Caki2 (cell line): Measurements from ENCODE around the gene TP53BP2. TPM values are rescaled to one million over a fixed set of nuclear protein-coding genes. Genes with fewer than 3 reads are reported as not detected.

ENCODE experiments used
- DNase-seq: peaks from one replicate; pipeline ENCODE4 v3.0.0-alpha.2; 2015; ENCODE audit warnings: low read depth
- in situ Hi-C: cut with HindIII; loops from 2 replicates; pipeline ENCODE4 v1.10.0; 2016; ENCODE audit warnings: low sequenced_read_pairs, low pct_unique_long_range_greater_than_20kb, mixed read lengths
- total RNA-seq: library from RNA; depleted of rRNA; stranded (reverse); fragments of >200 nt; shearing (Covaris generic); gene quantifications from 2 replicates; pipeline ENCODE4 v1.2.3, GENCODE V29; 2014; ENCODE audit warnings: low replicate concordance

Gene TP53BP2
- total RNA-seq, 1 experiment from 2014 or later, result 31.8 TPM

DNA sequence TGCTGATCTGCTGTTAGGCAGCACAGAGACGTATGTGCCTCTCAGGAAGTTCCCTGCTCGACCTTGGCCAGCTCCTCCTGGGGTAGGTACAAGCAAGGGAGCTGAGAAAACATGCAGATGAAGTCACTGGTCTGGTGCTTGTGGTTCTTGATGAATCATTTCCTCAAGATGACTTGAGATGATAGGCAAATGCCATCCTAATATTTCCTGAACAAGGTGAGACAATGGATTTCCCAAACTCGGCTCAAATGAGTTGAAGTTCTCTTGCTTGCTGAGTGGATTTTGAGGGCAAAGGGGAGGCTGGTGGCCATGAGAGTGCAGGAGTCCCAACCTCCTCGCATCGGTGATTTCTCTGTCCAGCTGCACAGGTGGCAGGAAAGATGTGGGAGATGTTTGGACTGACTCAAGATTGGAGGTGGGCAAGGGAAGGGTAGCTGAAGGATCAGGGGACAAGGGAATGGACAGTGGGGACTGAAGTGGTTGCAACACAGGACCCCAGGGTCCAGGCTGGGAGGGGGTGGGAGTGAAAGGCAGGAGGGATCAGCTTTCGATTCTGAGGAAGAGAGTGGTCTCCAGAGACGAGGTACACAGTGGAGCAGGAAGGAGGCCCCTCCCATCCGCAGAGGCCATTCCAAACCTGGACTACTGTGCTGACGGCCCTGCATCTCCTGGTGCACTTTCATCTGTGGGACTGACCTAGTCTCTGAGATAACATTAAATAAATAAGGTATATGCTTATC, 69.5 kb downstream of the TP53BP2 start:
- in situ Hi-C loops, result no loop called here
- peak; percentile 92 for DNase-seq

DNA sequence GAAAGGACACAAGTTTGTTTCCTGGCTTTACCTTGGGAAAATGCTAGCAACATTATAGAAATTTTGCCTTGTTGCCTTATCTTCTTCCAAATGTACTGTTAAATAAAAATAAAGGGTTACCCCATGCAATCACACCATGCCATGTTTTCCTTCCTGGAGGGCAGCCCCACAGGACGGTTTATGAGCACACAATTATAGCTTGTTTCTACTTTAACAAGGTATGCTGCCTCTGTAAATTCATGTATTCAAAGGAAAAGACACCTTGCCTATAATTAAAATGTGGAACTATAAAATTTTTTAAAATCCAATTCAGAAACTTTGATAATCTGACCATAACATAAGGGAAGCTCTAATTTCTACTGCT, 70.1 kb downstream of the TP53BP2 start:
- in situ Hi-C loops, result no loop called here
- no peak for DNase-seq

DNA sequence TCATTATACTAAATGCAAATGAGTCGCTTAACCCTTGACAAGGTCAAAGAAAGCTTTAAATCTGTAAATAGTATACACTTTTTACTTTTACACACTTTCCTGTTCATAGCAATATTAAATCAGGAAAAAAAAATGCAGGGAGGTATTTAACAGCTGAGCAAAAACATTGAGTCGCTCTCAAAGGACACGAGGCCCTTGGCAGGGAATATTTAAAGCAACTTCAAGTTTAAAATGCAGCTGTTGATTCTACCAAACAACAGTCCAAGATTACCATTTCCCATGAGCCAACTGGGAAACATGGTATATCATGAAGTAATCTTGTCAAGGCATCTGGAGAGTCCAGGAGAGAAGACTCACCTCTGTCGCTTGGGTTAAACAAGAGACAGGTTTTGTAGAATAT, 70.7 kb downstream of the TP53BP2 start:
- in situ Hi-C loops, result no loop called here
- peak; percentile 29 for DNase-seq

DNA sequence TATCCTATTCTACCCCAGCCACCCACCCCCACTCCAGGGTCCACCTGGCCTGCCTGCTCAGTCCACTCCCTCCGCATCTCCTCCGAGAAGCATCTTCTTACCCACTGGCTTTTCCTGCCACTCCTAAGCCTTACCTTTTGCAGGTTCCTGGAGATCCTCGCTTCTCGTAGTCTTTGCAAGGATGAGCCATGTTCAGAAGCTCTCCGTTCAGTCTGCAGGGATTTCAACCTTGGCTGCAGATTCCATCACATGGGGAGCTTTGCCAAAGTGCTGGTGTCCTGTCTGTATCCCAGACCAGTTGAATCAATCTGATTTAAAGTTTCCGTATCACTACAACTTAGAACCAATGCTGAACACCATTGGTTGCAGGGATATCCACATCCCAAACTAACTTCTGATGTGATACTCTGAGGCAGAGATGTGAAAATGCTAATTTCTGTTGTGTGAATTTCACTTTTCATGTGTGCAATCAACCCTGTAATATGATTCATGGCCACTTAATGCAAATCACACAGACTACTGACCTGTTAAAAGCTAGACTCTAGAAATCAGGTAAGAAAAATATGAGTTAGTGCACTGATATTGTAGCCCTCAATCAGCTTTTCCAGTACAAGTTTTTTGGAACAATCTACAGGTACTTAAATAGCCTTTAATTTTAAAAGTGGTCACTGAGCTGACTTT, 71.5 kb downstream of the TP53BP2 start:
- DNase-seq, result peak; percentile 44
- in situ Hi-C loops, result no loop called here

DNA sequence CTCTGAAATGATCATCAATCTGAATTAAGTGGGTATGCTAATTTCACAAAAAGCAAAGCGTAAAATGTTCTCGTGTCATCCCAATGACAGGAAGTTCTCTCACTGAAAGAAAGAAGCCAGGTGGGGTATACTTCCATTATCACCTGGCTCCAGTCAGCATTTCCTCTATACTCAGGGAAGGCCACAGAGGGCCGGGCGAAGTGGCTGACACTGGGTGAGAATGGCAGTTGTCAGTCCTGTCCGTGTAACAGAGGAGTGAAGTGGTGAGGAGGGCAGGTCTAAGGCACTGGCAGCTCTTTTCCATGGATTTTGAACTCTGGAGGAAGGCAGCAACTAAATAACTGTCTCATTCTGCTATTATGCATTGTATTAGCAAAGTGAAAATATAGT, 73.0 kb downstream of the TP53BP2 start:
- in situ Hi-C loops, result no loop called here
- DNase-seq, result no peak

DNA sequence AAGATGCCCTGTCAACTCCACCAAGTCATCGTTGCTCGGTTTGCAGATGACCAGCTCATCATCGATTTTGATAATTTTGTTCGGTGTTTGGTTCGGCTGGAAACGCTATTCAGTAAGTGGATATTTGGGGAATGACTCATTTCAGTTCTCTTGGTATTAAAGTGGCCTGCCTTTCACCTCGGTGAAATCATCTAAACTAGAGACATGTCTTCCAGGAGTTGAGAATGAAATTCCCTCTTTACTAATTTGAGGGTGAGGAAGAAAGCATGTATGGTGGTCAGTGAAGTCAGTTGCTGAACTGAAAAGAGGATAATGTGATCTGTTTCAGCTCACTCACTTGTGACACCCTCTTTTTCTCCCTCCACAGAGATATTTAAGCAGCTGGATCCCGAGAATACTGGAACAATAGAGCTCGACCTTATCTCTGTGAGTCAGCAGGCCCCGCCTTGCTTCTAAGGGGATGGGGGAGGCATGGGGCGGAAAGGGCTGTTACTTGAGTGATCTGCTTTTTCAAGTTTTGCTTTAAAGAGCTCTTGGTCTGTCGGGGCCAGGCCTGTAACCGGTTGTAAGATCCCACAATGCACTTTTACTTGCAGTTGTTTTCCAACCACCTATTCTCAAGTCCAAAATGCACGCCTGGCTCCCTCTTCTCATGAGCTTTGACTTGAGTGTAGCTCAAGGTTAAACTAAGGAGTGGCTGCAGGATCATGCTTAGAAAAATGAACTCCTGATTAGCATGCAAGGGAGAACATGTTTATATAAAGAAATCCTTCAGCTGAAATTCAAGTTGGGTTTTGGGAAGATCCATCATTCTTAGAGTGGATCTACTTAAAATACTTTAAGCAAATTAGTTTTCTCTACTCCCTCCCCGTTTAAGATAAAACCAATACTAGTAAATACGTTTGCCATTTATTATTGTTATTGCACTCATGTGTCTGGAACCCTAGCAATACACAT, 73.7 kb downstream of the TP53BP2 start:
- in situ Hi-C loops, result no loop called here
- DNase-seq, result peak; percentile 95

DNA sequence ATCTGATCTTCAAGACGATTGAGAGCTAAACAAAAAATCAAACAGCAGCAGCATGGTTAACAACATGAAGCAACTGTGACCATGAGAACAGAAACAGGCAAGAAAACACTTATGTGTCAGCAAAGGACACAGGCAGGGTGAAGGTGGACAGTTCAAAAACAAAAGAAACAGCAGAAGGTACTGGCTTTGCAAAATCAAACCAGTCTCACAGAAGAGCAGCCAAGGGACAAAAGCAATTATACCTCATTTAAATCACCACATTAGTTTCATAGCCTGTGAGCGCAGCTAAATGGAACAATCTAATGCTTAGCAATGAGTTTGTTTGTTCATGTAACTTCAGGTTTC, 74.3 kb downstream of the TP53BP2 start:
- in situ Hi-C loops, result no loop called here
- no peak for DNase-seq

DNA sequence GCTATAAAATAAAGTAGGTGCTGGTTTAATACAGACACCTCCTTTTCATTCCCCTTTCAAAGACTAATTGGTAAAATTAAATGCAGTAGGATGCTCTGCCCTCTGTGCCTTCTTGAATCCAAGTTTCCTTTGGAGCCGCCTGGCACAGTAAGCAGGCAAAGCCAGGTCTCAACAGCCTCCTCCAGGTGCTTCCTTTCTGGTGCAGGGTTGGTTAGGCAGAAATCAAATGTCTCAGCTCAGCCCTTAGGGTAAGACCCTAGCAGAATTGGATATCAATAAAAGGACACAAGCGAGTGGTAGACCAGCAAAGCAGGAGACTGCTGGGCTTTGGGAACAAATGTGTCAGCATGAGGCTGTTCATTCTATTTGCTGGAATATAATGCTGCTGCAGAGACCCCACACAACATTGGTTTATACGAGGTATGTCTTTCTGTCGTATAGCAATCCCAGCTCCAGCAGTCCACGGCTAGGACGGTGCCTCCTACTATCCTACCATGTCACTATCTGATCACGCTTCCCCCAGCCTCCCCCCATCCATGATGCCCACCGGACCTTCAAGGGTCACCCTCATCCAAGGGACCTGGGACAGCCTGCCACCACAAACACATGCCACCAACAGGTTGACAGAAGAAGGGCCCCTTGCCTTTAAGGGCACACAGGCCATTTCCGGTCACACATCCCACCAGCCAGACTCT, 75.0 kb downstream of the TP53BP2 start:
- in situ Hi-C loops, result no loop called here
- no peak for DNase-seq

DNA sequence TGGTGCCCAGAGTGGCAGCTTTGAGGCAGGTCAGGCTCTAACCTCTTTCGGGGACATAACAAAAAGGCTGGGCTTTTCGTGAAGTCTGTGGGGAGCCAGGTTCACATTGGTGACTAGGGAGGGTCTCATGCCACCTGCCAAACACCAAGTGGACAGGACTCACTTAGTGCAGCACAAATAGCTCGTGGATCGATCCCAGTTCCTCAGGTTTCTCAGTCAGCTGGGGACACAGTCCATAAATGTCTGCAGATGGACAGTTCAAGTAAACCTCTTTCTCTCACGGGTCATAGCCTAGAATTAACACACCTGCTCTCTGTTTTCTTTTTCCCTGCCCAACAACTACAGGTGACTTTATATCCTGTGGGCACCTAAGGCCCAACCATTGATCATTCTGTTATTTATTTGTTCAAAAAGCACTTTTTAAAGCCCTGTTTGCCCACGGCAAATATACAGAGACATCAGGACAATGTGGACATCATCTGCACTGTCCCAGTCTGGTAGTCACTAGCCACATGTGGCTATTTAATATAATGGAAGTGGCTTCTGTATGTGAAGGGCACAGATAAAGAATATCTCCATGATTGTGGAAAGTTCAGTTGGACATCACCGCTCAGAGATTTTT, 79.9 kb downstream of the TP53BP2 start:
- no peak for DNase-seq
- in situ Hi-C loops, result no loop called here

DNA sequence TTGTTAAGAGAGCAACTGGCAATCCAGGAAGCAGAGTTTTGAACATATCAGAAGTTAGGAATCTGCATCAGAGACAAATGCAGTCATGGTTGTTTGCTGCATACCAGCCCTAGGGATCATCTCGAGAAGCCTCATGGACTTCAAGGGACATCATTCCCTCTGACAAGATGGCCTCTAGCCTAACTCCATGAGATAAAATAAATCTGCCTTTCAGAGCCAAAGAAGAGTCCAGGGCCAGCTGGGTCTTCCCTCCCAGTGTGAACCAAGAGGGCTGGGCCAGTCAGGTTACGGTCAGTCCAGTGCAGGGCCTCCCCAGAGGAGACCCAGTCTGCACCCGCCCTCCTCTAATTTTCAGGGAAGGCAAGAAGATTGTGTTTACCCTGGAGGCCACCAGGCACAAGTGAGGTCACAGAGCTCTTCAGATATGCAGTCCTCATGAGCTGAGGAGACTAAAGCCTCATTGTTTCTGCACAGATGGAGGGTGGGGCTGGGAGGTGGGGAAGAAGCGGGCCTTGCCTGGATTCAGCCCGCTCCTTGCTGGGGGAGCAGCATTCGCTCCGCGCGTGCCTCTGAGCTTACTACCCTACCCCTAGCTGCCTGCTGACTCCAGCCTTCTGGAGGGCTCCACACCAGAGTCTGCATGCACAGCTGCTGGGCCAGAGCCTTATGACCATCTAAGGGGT, 80.6 kb downstream of the TP53BP2 start:
- DNase-seq, result peak; percentile 27
- in situ Hi-C loops, result no loop called here

DNA sequence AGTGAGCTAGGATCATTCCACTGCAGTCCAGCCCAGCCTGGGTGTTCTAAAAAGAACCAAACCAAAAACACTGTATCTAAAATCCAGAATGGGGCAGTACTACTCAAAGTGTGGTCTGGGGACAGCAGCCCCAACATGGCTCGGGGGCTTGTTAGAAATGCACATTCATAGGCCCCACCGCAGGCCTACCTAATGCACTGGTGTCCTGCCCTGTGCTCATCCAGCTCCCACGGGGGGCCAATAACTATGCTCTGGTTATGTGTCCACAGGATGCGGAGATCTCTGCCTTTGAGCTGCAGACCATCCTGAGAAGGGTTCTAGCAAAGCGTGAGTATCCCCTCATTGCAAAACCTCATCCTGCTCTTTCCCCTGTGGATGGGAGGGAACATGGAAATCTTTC, 81.9 kb downstream of the TP53BP2 start:
- in situ Hi-C loops, result no loop called here

DNA sequence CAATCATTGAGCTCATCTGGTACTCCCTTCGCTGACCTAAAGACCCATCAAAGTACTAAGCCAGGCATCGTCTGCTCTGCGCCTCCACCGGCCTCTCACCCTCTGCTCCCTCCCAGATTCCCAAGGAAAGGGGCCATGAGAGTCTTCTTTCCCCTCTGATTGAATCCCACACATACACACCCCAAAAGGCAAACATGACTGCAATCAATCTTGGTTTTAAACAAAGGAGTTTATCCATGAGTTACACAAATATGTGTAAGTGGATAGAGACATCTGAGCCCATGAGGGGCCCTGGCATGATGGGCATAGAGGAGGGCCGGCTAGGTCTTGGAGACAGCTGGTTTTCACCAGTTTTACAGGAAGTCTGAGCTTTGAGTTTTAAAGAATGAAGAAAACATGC, 82.5 kb downstream of the TP53BP2 start:
- DNase-seq, result no peak
- in situ Hi-C loops, result no loop called here

More for the DNA sequence above, 81.9 kb downstream of the TP53BP2 start:
- DNase-seq, result no peak

DNA sequence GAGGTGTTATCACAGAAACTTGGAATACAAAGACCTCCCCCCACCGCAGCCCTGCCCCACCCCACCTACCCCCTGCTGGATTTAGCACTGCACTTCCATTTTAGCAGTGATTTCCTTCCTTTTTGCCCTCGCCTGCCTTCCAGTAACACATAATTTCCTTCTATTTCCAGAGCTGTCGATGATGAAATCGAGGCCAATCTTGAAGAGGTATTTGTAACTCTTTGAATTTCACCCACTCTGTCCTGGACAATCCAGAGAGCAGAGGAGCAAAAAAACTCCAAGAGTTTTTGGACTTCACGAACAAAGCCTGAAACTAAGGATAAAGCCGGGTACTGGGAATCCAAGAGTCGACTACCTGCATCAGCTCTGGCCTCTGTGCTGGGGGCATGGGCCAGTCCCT, 84.3 kb downstream of the TP53BP2 start:
- no peak for DNase-seq
- in situ Hi-C loops, result no loop called here

DNA sequence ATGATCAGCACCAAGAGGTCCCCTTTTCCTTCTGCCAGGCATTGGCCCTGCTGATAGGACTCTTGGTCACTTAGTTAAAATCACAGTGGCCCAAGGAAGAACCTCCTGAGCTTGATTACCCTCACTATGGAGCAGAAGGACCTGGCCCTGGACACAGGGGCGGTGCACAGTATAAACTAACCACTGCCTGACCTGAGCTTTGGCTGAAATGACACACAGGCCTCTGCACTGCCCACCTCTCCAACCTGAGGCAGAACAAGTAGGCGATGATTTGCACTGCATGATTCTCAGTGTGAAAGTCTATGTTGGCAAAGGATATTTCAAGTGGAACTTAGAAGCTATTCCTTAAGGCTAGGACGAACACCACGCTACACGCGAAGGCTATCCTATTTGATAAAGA, 84.9 kb downstream of the TP53BP2 start:
- in situ Hi-C loops, result no loop called here

DNA sequence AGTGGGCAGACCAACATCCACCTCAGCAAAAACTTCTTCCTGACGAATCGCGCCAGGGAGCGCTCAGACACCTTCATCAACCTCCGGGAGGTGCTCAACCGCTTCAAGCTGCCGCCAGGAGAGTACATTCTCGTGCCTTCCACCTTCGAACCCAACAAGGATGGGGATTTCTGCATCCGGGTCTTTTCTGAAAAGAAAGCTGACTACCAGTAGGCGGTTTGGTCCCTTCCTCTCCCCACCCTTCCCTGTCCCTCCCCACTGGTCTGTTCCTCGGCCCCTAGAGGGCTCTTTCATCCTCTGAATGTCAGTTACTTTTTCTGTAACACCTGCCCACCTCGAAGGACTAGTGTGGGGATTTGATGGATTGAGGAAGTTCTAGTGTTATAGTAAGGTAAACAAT, 86.5 kb downstream of the TP53BP2 start:
- DNase-seq, result no peak
- in situ Hi-C loops, result no loop called here

More for the DNA sequence above, 84.9 kb downstream of the TP53BP2 start:
- no peak for DNase-seq

DNA sequence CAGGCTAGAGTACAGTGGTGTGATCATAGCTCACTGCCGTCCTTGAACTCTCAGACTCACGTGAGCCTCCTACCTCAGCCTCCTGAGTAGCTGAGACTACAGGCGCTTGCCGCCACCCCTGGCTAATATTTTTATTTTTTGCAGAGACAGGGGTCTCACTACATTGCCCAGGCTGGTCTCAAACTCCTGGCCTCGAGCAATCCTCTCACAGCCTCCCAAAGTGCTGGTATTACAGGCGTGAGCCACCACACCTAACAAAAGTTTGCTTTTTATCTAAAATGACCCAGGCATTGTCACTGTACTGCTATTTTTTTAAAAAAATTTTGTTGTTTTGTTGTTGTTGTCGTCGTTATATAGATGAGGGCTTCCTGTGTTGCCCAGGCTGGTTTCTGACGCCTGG, 87.0 kb downstream of the TP53BP2 start:
- in situ Hi-C loops, result no loop called here
- DNase-seq, result no peak

DNA sequence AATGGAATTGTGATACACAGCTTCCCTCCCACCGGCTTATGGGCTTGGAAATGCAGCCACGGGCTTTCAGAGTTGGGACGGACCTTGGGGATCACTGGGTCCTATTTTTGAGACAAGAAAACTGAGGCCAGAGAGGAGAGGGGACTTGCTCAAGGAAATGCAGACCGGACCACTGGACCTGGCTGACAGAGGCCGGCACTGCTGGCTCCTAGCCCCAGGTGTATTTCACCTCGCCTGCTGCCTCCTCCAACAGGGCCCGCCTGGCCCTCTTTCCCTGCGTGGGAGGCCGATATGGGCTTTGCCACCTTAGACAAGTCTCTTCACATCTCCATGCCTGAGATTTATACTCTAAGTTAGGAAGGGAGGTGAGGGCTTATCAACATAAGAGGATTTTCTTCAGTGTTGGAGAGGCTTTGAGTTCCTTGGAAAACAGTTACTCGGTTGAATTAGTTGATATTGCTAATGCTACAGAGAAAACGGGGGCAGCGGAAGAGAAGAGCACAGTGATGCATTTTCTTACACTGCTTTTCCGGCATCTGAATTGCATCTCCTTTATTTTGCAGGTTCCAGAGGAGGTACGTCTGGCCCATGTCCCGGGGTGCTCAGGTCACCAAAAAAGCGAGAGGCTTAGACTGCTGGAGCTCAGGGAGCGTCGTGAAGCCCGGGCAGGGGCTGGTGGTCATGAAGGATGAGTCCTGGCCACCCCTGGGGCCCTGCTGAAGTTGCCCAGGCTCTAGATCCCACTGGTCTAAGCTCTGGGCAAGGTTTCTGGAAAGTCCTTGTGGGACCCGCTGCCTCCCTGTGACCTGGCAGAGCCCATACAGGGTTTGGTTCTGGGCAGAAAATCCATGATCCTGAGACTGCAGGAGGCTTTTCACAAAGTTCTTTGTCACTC, 88.7 kb downstream of the TP53BP2 start:
- no peak for DNase-seq
- in situ Hi-C loops, result no loop called here
